NCI-H446 (cell line): ENCODE results near the gene NBPF3.
"Not testable (repeated sequence)": the region's sequence is repeated elsewhere in the genome, so short reads cannot be mapped to it uniquely, and the experiment has no call there.

Experiments
- DNase-seq, 2 experiments: peaks; one replicate each; lab custom pipeline; 2025; lab: John Stamatoyannopoulos, UW

The NBPF3 gene

GRCh38 chr1:21438646-21439312, 1.2 kb upstream of the NBPF3 start:
- not testable (repeated sequence) for DNase-seq

- DNase-seq = no peak
Observed at GRCh38 chr1:21439345-21439720, 604 bp upstream of the NBPF3 start.

- not testable (repeated sequence) for DNase-seq
Observed at GRCh38 chr1:21440630-21441125, 741 bp downstream of the NBPF3 start.

GRCh38 chr1:21446647-21447046, 6.7 kb downstream of the NBPF3 start:
- DNase-seq = not testable (repeated sequence)

GRCh38 chr1:21447311-21447710, 7.4 kb downstream of the NBPF3 start:
- no peak for DNase-seq

GRCh38 chr1:21449906-21450305, 10.0 kb downstream of the NBPF3 start:
- no peak for DNase-seq

- DNase-seq = no peak
Observed at GRCh38 chr1:21451212-21451611, 11.3 kb downstream of the NBPF3 start.

- no peak for DNase-seq
Observed at GRCh38 chr1:21451981-21452411, 12.1 kb downstream of the NBPF3 start.

- not testable (repeated sequence) for DNase-seq
Observed at GRCh38 chr1:21453964-21454614, 14.2 kb downstream of the NBPF3 start.

GRCh38 chr1:21454904-21455303, 15.0 kb downstream of the NBPF3 start:
- DNase-seq = not testable (repeated sequence)

GRCh38 chr1:21457654-21458053, 17.7 kb downstream of the NBPF3 start:
- no peak for DNase-seq

GRCh38 chr1:21465127-21465526, 25.2 kb downstream of the NBPF3 start:
- not testable (repeated sequence) for DNase-seq

GRCh38 chr1:21467946-21468345, 28.0 kb downstream of the NBPF3 start:
- not testable (repeated sequence) for DNase-seq

GRCh38 chr1:21468599-21468998, 28.7 kb downstream of the NBPF3 start:
- no peak for DNase-seq

- DNase-seq = no peak
Observed at GRCh38 chr1:21469581-21469980, 29.6 kb downstream of the NBPF3 start.

GRCh38 chr1:21472861-21473260, 32.9 kb downstream of the NBPF3 start:
- DNase-seq = no peak

GRCh38 chr1:21478356-21478755, 38.4 kb downstream of the NBPF3 start:
- no peak for DNase-seq

- not testable (repeated sequence) for DNase-seq
Observed at GRCh38 chr1:21483881-21484280, 43.9 kb downstream of the NBPF3 start.

- DNase-seq = no peak
Observed at GRCh38 chr1:21489146-21489545, 49.2 kb downstream of the NBPF3 start.

GRCh38 chr1:21490774-21491487, 51.0 kb downstream of the NBPF3 start:
- DNase-seq = peak; percentile 76 to 83

- DNase-seq = peak; percentile 28 to 50
Observed at GRCh38 chr1:21491488-21492355, 51.8 kb downstream of the NBPF3 start.

- no peak for DNase-seq
Observed at GRCh38 chr1:21492356-21492625, 52.4 kb downstream of the NBPF3 start.
